KMS-11 (cell line): ENCODE results near the gene PLEKHM3.

Experiments used
- H2AFZ ChIP-seq: fragments of 200-600 bp; sonication (generic); 2 replicates; pipeline ENCODE4 v1.6.1; 2016; ENCODE audit warnings: antibody characterized with exemption, mixed run types, low read depth
- H3K27ac ChIP-seq: fragments of 200-600 bp; sonication (generic); 2 replicates; pipeline ENCODE4 v1.6.1; 2016; ENCODE audit warnings: mild to moderate bottlenecking, mixed run types
- H3K27me3 ChIP-seq: fragments of 200-600 bp; sonication (generic); 2 replicates; pipeline ENCODE4 v1.6.1; 2017; ENCODE audit warnings: mild to moderate bottlenecking, low read depth, mixed run types, moderate library complexity; ENCODE audit not compliant: insufficient read depth
- H3K36me3 ChIP-seq: fragments of 200-600 bp; sonication (generic); 2 replicates; pipeline ENCODE4 v1.6.1; 2017; ENCODE audit warnings: mild to moderate bottlenecking, mixed run types; ENCODE audit not compliant: insufficient read depth
- H3K4me1 ChIP-seq: fragments of 200-600 bp; sonication (generic); 2 replicates; pipeline ENCODE4 v1.6.1; 2016; ENCODE audit warnings: mild to moderate bottlenecking, low read depth, mixed run types; ENCODE audit not compliant: poor library complexity, severe bottlenecking
- H3K4me2 ChIP-seq: fragments of 200-600 bp; sonication (generic); 2 replicates; pipeline ENCODE4 v1.7.0; 2016; ENCODE audit warnings: mild to moderate bottlenecking, mixed run types
- H3K4me3 ChIP-seq: fragments of 200-600 bp; sonication (generic); IDR thresholded peaks from 2 replicates; pipeline ENCODE4 v1.6.1; 2017; ENCODE audit warnings: low read depth, low read length, mixed read lengths; ENCODE audit not compliant: insufficient read depth
- H3K79me2 ChIP-seq: fragments of 200-600 bp; sonication (generic); 2 replicates; pipeline ENCODE4 v1.6.1; 2016; ENCODE audit warnings: low read depth, mixed run types; ENCODE audit not compliant: insufficient read depth
- H3K9ac ChIP-seq: fragments of 200-600 bp; sonication (generic); 2 replicates; pipeline ENCODE4 v1.6.1; 2016; ENCODE audit warnings: mild to moderate bottlenecking, mixed run types
- H4K20me1 ChIP-seq: fragments of 200-600 bp; sonication (generic); 2 replicates; pipeline ENCODE4 v1.6.1; 2016; ENCODE audit warnings: mild to moderate bottlenecking, mixed run types; ENCODE audit not compliant: insufficient read depth
- TF ChIP-seq, protein P1 (sequence below): fragments of 200-600 bp; sonication (generic); conservative IDR thresholded peaks from 2 replicates; pipeline ENCODE4 v1.6.1; 2017; ENCODE audit warnings: low read depth, mild to moderate bottlenecking, antibody characterized with exemption, low read length, moderate library complexity, mixed read lengths

PLEKHM3 gene

DNA sequence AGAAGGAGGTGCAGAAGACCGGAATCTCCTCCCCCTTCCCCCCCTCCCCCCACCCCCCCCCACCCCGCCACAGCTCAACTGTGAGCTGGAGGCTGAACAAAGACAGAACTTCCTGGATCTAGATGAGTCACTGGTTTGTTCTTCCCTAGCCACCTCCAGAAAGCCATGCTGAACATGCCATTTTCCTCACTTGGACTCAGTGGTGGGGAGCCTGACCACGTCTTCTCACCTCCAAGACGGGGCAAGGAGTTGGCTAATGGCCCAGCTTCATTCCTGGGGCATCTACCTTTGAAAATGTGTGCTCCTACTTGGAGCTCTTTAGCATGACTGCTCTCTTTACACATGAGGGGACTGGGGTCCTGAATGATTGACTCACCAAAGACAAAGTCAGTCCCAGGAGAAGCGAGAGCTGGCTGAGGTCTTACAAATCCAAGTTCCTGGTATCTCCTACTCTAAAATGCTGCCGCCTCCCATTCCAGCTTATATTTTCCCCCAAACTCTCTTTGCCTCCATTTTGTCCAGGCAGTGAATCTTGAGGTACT is 233.0 kb downstream of the PLEKHM3 start:
- no peaks in the 10 kb centered on the region for H3K36me3 ChIP-seq
- TF ChIP-seq, protein P1, sequence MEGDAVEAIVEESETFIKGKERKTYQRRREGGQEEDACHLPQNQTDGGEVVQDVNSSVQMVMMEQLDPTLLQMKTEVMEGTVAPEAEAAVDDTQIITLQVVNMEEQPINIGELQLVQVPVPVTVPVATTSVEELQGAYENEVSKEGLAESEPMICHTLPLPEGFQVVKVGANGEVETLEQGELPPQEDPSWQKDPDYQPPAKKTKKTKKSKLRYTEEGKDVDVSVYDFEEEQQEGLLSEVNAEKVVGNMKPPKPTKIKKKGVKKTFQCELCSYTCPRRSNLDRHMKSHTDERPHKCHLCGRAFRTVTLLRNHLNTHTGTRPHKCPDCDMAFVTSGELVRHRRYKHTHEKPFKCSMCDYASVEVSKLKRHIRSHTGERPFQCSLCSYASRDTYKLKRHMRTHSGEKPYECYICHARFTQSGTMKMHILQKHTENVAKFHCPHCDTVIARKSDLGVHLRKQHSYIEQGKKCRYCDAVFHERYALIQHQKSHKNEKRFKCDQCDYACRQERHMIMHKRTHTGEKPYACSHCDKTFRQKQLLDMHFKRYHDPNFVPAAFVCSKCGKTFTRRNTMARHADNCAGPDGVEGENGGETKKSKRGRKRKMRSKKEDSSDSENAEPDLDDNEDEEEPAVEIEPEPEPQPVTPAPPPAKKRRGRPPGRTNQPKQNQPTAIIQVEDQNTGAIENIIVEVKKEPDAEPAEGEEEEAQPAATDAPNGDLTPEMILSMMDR: no peak
- no peak overlapping the region for H3K4me2 ChIP-seq
- no peak overlapping the region for H3K4me3 ChIP-seq
- no peaks in the 10 kb centered on the region for H3K27me3 ChIP-seq
- no peak overlapping the region for H2AFZ ChIP-seq
- no peak overlapping the region for H3K9ac ChIP-seq
- H3K79me2 ChIP-seq: no peaks in the 10 kb centered on the region
- no peaks in the 10 kb centered on the region for H4K20me1 ChIP-seq
- H3K4me1 ChIP-seq: no peaks in the 10 kb centered on the region
- H3K27ac ChIP-seq: no peak overlapping the region

DNA sequence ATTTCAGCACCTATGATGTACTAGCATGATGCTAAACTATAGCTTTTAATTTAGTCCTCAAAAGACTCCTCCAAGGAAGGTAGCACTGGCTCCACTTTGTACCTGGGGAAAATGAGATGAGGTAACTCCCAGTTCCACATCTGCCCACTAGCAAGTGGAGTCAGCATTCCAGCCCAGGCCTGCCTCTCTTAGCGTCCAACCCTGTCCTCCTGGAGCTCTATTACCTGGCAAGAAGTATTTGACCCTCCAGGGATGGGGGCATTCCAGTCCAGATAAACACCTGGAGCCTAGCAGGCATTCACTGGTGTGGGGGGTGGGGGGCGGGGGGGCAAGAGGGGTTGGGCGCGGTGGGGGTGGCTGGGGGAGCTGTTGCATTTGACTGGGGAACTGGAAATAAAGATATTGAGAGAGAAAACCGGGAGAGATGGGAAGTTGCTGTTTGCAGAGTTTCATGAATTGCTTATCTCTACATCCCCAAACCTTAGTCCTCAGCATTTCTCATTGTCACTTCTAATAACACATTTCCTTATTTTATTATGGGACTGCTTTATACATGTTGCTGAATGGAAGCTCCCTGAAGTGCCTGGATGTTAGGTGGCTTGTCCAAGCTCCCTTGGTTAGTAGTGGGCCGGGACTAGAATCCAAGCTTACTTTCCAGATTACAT is 233.6 kb downstream of the PLEKHM3 start:
- Histone ChIP-seq H3K9ac (no peak overlapping the region), H3K4me1 (no peaks in the 10 kb centered on the region), H2AFZ (no peak overlapping the region), H3K4me2 (no peak overlapping the region), H3K79me2 (no peaks in the 10 kb centered on the region), H4K20me1 (no peaks in the 10 kb centered on the region), H3K36me3 (no peaks in the 10 kb centered on the region), H3K27me3 (no peaks in the 10 kb centered on the region), H3K4me3 (no peak overlapping the region), H3K27ac (no peak overlapping the region)
- TF ChIP-seq, protein P1: no peak

GRCh38 chr2:207790898-207791297 is 234.4 kb downstream of the PLEKHM3 start:
- no peaks in the 10 kb centered on the region for H3K36me3 ChIP-seq
- no peak overlapping the region for H3K9ac ChIP-seq
- H3K4me3 ChIP-seq: no peak overlapping the region
- TF ChIP-seq, protein P1: no peak
- no peak overlapping the region for H3K27ac ChIP-seq
- no peaks in the 10 kb centered on the region for H3K4me1 ChIP-seq
- H4K20me1 ChIP-seq: no peaks in the 10 kb centered on the region
- H2AFZ ChIP-seq: no peak overlapping the region
- no peak overlapping the region for H3K4me2 ChIP-seq
- H3K27me3 ChIP-seq: no peaks in the 10 kb centered on the region
- H3K79me2 ChIP-seq: no peaks in the 10 kb centered on the region

GRCh38 chr2:207787800-207788199 is 237.5 kb downstream of the PLEKHM3 start:
- Histone ChIP-seq H3K9ac (no peak overlapping the region), H3K36me3 (no peaks in the 10 kb centered on the region), H3K4me3 (no peak overlapping the region), H3K27me3 (no peaks in the 10 kb centered on the region), H4K20me1 (no peaks in the 10 kb centered on the region), H3K79me2 (no peaks in the 10 kb centered on the region), H3K4me2 (no peak overlapping the region), H2AFZ (no peak overlapping the region), H3K4me1 (no peaks in the 10 kb centered on the region), H3K27ac (no peak overlapping the region)
- TF ChIP-seq, protein P1: no peak
